Right ventricle myocardium inferior (tissue), 1 donor: ENCODE measurements around the gene DKC1. TPM values are rescaled to one million over a fixed set of nuclear protein-coding genes. Genes with fewer than 3 reads are reported as not detected.
"Not testable (repeated sequence)": the region's sequence is repeated elsewhere in the genome, so short reads cannot be mapped to it uniquely, and the experiment has no call there.

Experiments
- ATAC-seq: fragments of 200-7000 bp; cut with Tn5 transposase; one replicate; pipeline ENCODE4 v1.9.1; 2020; ENCODE audit warnings: mild to moderate bottlenecking, moderate library complexity
- DNase-seq: peaks from one replicate; pipeline ENCODE4 v3.0.0; 2021; ENCODE audit errors: missing footprints
- intact Hi-C: fragments of 100-400 bp; cut with DNase I; formaldehyde crosslinking; loops from one replicate; pipeline ENCODE4 v1.11.0; 2022
- total RNA-seq: library from RNA; stranded (reverse); fragmentation: NEBNext Ultra II Directional; extraction: Animal tissue kit (Norgen Biotek cat#: 25700); gene quantifications from one replicate; pipeline ENCODE4 v1.2.1, GENCODE V29; 2021
- donor health status: DM: no; HTN: yes; CAD: no; lungs with severe emphysema.

The DKC1 gene
- total RNA-seq, 1 donor from 2014 or later = 19.7 TPM

DNA sequence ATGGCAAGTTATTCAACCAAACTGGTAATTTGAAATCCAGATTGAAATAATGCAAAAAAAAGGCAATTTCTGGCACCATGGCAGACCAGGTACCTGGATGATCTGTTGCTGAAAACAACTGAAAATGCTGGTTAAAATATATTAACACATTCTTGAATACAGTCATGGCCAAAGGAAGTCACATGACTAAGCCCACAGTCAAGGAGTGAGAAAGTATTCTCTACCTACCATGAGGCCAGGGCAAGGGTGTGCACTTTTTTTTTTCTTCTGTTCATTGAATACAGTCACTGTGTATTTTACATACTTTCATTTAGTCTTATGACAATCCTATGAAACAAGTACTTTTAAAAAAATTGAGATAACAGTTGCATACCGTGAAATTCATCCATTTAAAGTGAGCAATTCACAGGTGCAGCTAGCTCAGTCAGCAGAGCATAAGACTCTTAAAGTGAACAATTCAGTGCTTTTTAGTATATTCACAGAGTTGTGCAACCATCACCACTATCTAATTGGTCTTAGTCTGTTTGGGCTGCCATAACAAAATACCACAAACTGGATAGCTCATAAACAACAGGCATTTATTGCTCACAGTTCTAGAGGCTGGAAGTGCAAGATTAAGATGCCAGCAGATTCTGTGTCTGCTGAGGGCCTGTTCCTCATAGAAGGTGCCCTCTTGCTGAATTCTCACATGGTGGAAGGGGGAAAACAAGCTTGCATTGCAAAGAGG is 47.4 kb downstream of the DKC1 start:
- DNase-seq (no peak), ATAC-seq (no peak)
- intact Hi-C loops = no loop called here

DNA sequence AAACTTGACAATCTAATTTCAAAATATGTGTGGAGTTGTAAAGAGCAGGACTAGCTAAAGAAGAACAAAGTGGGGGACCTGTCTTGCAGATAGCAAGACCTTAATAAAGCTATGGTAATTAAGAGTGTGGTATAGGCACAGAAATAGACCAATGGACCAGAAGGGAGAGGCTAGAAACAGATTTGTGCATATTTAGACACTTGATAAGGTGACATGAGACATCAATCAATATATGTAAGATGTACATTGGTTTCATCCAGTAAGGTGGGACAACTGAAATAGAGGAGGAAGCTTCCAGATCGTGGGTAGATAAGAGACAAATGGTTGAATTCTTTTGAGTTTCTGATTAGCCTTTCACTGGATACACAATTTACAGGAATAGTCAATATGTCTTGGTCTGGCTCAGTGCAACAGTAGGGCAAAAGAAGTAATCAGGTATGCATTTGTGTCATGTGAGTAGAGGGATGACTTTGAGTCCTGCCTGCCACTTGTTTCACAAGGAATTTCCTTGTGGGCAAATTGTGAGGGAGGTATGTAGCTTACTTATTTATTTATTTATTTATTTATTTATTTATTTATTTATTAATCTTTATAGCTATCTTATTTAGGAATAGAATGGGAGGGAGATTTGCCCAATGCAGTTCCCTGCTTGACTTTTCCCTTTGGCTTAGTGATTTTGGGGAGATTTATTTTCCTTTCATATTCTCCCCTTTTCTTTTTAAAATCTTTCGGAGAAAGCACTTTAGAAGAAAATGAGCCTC is 49.9 kb downstream of the DKC1 start:
- ATAC-seq (no peak), DNase-seq (no peak)
- intact Hi-C loops = no loop called here

DNA sequence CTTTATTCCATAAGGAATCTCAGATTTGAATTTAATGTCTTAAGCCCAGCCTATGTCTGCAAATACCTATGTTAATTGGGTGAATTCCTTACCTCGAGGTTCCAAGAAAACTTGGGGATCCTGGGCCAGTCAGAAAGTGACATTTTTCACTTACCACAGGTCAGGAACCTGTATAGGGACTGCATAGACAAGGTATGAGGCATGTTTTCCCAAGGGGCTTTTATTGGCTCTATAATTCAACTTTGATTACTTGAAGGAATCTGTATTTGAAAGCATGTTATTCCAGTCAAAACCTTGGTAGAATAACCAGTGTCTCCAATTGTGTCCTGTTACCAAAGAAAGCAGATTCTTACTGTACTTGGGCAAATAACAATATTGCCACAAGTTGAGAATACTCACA is 51.1 kb downstream of the DKC1 start:
- ATAC-seq = no peak
- intact Hi-C loops = no loop called here
- no peak for DNase-seq

DNA sequence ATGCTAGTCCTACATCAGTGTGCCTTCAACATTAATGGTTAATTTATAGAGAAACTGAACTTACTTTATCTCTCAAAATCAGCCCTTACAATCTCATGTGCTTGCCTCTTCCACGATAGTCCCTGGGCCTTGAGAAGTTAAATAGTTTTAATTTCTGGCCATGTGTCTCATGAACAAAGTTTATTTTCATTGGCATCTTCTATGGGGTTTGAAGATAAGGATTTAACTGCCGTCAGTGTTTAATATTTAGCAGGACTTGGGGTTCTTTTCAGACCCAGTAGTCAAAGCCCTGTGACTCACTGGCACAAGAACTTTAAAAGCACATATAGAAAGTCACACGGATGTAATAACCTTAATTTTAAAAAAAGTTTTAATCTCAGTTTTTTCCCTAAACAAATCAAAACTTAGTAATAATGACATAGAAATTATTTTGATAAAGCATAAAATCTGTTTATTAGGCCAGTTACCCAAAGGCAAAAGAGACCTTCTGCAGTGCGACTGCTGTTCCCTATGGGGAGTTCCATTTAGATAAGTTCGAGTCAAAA is 52.7 kb downstream of the DKC1 start:
- ATAC-seq (no peak), DNase-seq (no peak)
- intact Hi-C loops = no loop called here

DNA sequence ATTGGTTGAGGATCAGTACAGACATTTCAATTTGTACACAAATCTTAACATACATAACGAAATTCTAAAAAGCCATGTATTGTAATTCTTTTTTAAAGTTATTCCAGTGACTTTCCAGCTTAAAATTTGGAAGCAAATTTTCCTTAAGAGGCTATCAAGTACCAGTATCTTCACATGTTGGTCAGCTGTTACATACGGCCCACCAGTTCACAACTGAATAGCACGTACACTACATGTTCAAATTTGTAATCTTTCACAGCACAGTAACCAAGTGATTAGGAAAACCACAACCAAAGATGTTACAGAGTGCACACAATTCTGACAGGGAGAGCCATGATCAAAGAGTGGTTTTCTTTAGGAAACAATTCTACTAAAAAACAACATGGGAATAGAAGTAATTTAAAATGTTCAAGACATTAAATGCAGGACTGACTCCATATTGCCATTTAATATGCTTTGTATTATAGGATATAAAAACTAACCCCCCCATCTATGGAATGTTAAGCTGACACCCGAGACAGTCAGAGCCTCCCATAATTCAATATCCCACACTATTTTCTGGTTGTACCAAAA is 53.7 kb downstream of the DKC1 start:
- ATAC-seq = not testable (repeated sequence)

DNA sequence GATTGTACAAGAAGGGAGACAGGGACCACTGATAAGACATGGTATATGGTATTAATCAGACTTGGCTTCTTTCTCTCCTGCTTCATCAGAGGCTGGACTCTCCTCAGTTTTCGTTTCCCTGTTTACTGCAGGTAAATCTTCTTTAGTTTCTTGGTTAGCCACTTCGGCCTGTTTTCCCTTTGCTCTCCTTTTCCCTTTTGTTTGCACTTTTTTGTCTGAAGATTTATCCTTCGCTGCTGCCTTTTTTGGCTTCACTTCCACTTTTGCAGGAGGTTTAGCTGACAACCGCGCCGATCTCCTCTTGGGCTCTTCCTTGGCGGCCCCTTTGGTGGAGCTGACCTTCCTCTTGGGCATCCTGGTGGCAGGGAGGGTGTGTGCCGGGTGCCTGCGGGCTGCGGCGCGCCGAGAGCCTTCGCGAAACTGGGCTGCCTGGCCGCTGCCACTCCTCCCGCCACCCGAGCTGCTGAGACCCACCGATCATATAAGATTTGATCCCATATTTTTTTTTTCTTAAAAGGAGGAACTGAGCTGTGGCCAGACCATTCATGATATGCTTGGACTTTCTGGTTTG is 54.5 kb downstream of the DKC1 start:
- DNase-seq, ATAC-seq, intact Hi-C loops: not testable (repeated sequence)

More for the DNA sequence above, 53.7 kb downstream of the DKC1 start:
- DNase-seq, intact Hi-C loops: not testable (repeated sequence)

DNA sequence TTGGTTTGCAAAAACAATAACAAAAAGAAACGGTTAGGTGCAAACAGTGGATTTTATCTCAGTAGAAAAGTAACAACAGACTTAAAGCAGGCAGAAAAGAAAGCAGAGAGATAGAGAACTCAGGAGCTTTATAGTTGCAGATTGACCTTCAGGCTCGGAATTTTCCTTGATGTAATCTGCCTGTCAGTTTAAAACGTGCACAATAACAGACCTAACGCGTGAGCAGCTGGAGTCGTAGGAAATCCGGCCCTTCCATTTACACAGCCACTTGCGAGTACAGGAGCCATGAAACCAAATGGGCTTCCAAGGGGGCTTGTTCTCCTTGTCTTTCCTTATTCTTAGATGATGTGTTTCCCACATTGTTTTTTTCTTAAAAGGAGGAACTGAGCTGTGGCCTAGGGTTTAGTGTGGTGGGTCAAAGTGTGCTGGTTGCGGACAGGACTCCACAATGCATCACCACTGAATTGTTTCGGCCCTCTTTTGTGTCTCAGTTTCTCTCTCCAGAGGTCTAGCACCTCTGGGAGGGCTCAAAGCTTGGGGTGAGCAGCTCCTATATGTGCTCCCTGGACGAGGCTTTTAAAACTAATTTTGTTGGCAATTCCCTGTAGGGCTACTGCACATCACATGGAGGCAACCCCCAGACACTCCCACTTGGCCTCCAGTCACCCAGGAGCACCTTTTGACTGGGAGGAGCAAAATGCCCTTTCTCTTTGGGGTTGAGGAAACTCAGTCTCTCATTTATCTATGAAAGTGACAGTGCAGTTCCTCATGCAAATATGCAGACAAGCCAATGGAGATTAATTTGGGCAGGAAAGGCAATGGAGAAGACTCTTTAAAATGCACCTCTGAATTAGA is 56.5 kb downstream of the DKC1 start:
- no peak for DNase-seq
- no peak for ATAC-seq
- intact Hi-C loops = no loop called here

DNA sequence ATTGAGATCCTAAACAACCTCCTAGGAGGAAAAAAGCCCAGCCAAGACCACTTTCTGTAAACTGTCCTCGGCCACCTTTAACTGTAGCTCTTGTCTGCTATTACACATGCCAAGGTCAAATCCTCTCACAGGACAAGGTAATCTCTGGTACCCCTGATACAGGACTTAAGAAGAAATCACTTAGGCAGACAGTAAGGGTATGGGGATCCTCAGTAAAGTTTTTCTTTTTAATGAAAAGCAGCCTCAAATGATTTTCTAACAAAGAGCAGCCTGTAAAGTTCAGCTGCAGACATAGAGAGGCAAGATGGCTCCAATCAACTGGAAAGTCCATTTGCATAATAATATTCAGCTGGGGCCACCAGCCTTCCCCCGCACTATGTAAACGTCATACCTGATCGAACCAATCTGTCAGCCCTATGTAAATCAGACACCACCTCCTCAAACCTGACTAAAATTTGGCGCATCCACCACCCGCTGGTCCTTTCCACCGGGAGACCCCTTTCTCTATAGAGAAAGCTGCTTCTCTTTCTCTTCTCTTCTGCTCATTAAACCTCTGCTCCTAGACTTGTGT is 57.2 kb downstream of the DKC1 start:
- DNase-seq (no peak), ATAC-seq (no peak)
- intact Hi-C loops = no loop called here

DNA sequence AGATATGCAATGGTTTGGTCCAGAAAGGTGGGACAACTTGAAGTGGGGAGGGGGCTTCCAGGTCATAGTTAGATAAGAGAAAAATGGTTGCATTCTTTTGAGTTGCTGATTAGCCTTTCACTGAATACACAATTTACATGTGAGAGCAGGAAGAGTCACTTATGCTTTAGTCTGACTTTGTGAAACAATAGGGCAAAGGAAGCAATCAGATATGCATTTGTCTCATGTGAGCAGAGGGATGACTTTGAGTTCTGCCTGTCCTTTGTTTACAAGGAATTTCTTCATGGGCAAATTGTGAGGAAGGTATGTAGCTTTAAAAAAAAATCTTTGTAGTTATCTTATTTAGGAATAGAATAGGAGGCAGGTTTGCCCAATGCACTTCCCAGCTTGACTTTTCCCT is 58.9 kb downstream of the DKC1 start:
- DNase-seq (no peak), ATAC-seq (no peak)
- intact Hi-C loops = no loop called here

DNA sequence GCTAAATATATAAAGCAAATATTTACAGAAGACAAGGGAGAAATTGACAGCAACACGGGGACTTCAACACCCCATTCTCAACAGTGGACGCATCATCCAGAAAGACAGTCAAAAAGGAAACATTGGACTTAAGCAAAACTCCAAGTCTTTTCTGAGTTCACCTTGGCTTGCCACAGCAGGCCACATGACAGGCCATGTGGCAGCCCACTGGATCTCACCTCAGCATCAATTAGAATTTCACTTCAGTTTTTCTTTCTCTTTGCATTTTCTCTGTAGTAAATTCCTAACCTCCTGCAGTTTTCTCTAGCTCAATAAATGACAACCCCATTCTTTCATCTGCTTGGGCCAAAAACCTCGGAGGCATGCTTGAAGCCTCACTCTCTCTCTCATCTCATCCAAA is 59.4 kb downstream of the DKC1 start:
- DNase-seq = no peak
- ATAC-seq = no peak
- intact Hi-C loops = no loop called here

DNA sequence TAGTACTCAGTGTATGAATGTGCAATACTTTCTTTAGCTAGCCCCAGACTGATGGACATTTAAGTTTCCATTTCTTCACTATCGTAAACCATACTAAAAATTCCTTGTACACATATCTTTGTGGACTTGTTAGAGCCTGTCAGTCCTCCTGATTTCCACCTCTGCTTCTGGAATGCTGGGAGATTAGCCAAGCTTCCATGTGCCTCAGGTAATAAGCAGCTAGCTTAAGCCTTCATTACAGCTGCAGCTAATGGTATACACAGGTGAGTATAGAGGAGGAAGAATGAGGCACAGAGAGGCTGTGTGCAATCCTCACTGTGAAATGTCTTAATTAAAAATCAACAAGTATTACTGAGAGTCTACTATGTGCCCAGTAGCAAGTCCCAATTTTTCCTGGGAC is 62.0 kb downstream of the DKC1 start:
- ATAC-seq = no peak
- no peak for DNase-seq
- intact Hi-C loops = no loop called here

DNA sequence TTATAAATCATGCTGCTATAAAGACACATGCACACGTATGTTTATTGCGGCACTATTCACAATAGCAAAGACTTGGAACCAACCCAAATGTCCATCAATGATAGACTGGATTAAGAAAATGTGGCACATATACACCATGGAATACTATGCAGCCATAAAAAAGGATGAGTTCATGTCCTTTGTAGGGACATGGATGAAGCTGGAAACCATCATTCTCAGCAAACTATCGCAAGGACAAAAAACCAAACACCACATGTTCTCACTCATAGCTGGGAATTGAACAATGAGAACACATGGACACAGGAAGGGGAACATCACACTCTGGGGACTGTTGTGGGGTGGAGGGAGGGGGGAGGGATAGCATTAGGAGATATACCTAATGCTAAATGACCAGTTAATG is 62.9 kb downstream of the DKC1 start:
- DNase-seq, ATAC-seq, intact Hi-C loops: not testable (repeated sequence)

Other genes starting within 250 kb of the DKC1 start
- gene FAM3A, start 246.6 kb upstream of the DKC1 start, total RNA-seq = 62.1 TPM
- gene G6PD, start 216.0 kb upstream of the DKC1 start, total RNA-seq = 15.0 TPM
- gene IKBKG, start 215.2 kb upstream of the DKC1 start, total RNA-seq = 15.5 TPM
- not detected for gene CTAG1A, start 177.7 kb upstream of the DKC1 start, total RNA-seq
- not detected for gene CTAG1B, start 143.6 kb upstream of the DKC1 start, total RNA-seq
- not detected for gene CTAG2, start 109.3 kb upstream of the DKC1 start, total RNA-seq
- 12.1 TPM for gene GAB3, start 11.8 kb upstream of the DKC1 start, total RNA-seq
- 40.7 TPM for gene MPP1, start 42.6 kb downstream of the DKC1 start, total RNA-seq
- not detected for gene SMIM9, start 71.8 kb downstream of the DKC1 start, total RNA-seq
- 33.1 TPM for gene F8A1, start 123.5 kb downstream of the DKC1 start, total RNA-seq